Liver (tissue), 9 donors: Measurements from ENCODE around the gene EFCAB12. TPM values are rescaled to one million over a fixed set of nuclear protein-coding genes. Genes with fewer than 3 reads are reported as not detected.

Source experiments
- DNase-seq: peaks from one replicate; pipeline ENCODE4 v3.0.0-alpha.2; 2017; ENCODE audit warnings: low spot score
- H3K27ac ChIP-seq, 2 donors: one replicate each; pipeline ENCODE4 v1.7.0; 2013; ENCODE audit warnings: inconsistent platforms in 2 of 2, low read length in 2 of 2, control low read depth in 1 of 2, low read depth in 1 of 2, mild to moderate bottlenecking in 1 of 2
- H3K27me3 ChIP-seq, 4 donors: one replicate each; pipeline versions ENCODE4 v1.6.1 to v1.7.0; 2013; ENCODE audit warnings: low read length in 3 of 4, inconsistent platforms in 1 of 4, mild to moderate bottlenecking in 1 of 4, moderate library complexity in 1 of 4; ENCODE audit not compliant: control insufficient read depth in 4 of 4, insufficient read depth in 4 of 4
- H3K36me3 ChIP-seq, 4 donors: one replicate each; pipeline versions ENCODE4 v1.6.1 to v1.7.0; 2013; ENCODE audit warnings: low read length in 3 of 4, mild to moderate bottlenecking in 3 of 4, low read depth in 1 of 4, moderate library complexity in 1 of 4; ENCODE audit not compliant: control insufficient read depth in 4 of 4, insufficient read depth in 3 of 4
- H3K4me1 ChIP-seq, 4 donors: one replicate each; pipeline versions ENCODE4 v1.6.1 to v1.7.0; 2013; ENCODE audit warnings: low read length in 3 of 4, mild to moderate bottlenecking in 3 of 4, moderate library complexity in 1 of 4; ENCODE audit not compliant: control insufficient read depth in 4 of 4, insufficient read depth in 4 of 4
- H3K4me3 ChIP-seq, 3 donors: one replicate each; pipeline versions ENCODE4 v1.6.1 to v1.7.0; 2013; ENCODE audit warnings: low read length in 3 of 3, control low read depth in 1 of 3, low read depth in 1 of 3, mild to moderate bottlenecking in 1 of 3
- H3K9ac ChIP-seq, 2 donors: one replicate each; pipeline ENCODE4 v1.7.0; 2013; ENCODE audit warnings: low read length in 2 of 2, mild to moderate bottlenecking in 2 of 2, moderate library complexity in 2 of 2, control low read depth in 1 of 2, low read depth in 1 of 2
- H3K9me3 ChIP-seq, 4 donors: one replicate each; pipeline versions ENCODE4 v1.6.1 to v1.7.0; 2013; ENCODE audit warnings: low read length in 3 of 4; ENCODE audit not compliant: control insufficient read depth in 4 of 4
- ATF3 ChIP-seq: IDR thresholded peaks from 2 replicates; pipeline ENCODE4 v1.6.1; 2016; ENCODE audit warnings: antibody characterized with exemption
- EGR1 ChIP-seq, 2 donors: IDR thresholded peaks; 2 replicates each; pipeline ENCODE4 v1.6.1; 2016 to 2018; ENCODE audit warnings: antibody characterized with exemption in 2 of 2, low read depth in 2 of 2
- FOXA1 ChIP-seq: IDR thresholded peaks from 2 replicates; pipeline ENCODE4 v1.6.1; 2016; ENCODE audit warnings: antibody characterized with exemption
- FOXA2 ChIP-seq: IDR thresholded peaks from 2 replicates; pipeline ENCODE4 v1.6.1; 2016; ENCODE audit warnings: antibody characterized with exemption
- GABPA ChIP-seq, 2 donors: IDR thresholded peaks in 1 of 2; conservative IDR thresholded peaks in 1 of 2; 2 replicates each; pipeline ENCODE4 v1.6.1; 2016; ENCODE audit warnings: antibody characterized with exemption in 2 of 2, mild to moderate bottlenecking in 1 of 2, moderate library complexity in 1 of 2
- HNF4A ChIP-seq, 2 donors: conservative IDR thresholded peaks; 2 replicates each; pipeline ENCODE4 v1.6.1; 2016; ENCODE audit warnings: antibody characterized with exemption in 2 of 2, mild to moderate bottlenecking in 2 of 2
- HNF4G ChIP-seq: IDR thresholded peaks from 2 replicates; pipeline ENCODE4 v1.6.1; 2016; ENCODE audit warnings: antibody characterized with exemption
- JUND ChIP-seq, 2 donors: IDR thresholded peaks; 2 replicates each; pipeline ENCODE4 v1.6.1; 2016; ENCODE audit warnings: antibody characterized with exemption in 2 of 2
- MAX ChIP-seq: IDR thresholded peaks from 2 replicates; pipeline ENCODE4 v1.6.1; 2016; ENCODE audit warnings: antibody characterized with exemption
- NR2F2 ChIP-seq: IDR thresholded peaks from 2 replicates; pipeline ENCODE4 v1.6.1; 2016; ENCODE audit warnings: antibody characterized with exemption
- RAD21 ChIP-seq, 2 donors: IDR thresholded peaks; 2 replicates each; pipeline ENCODE4 v1.6.1; 2016; ENCODE audit warnings: antibody characterized with exemption in 2 of 2, mild to moderate bottlenecking in 2 of 2
- REST ChIP-seq: IDR thresholded peaks from 2 replicates; pipeline ENCODE4 v1.6.1; 2016; ENCODE audit warnings: antibody characterized with exemption, mild to moderate bottlenecking
- RXRA ChIP-seq, 2 donors: IDR thresholded peaks; 2 replicates each; pipeline ENCODE4 v1.6.1; 2017 to 2018; ENCODE audit warnings: antibody characterized with exemption in 2 of 2, mild to moderate bottlenecking in 1 of 2
- SP1 ChIP-seq: IDR thresholded peaks from 2 replicates; pipeline ENCODE4 v1.6.1; 2018; ENCODE audit warnings: antibody characterized with exemption, mild to moderate bottlenecking
- TAF1 ChIP-seq: conservative IDR thresholded peaks from 2 replicates; pipeline ENCODE4 v1.6.1; 2016; ENCODE audit warnings: antibody characterized with exemption, mild to moderate bottlenecking
- YY1 ChIP-seq: IDR thresholded peaks from 2 replicates; pipeline ENCODE4 v1.6.1; 2016; ENCODE audit warnings: antibody characterized with exemption, mild to moderate bottlenecking
- ZBTB33 ChIP-seq: IDR thresholded peaks from 2 replicates; pipeline ENCODE4 v1.6.1; 2016; ENCODE audit warnings: antibody characterized with exemption
- WGBS: extraction: QIAGEN DNeasy Blood & Tissue Kit; methylation state at CpG from one replicate; pipeline ENCODE4 v1.1.7; 2013; 5-methylcytosine and 5-hydroxymethylcytosine counted together
- polyA plus RNA-seq, 2 donors: library from polyadenylated mRNA; stranded (reverse) in 1 of 2; unstranded in 1 of 2; fragments of 200-250 nt in 1 of 2; fragments of >200 nt in 1 of 2; fragmentation: Nextera tagmentation in 1 of 2; extraction: Ambion mirVana in 1 of 2; gene quantifications; one replicate each; pipeline versions ENCODE4 v1.2.1 to v1.2.3, GENCODE V29; 2013 to 2015
- total RNA-seq, 2 donors: library from RNA; depleted of rRNA; stranded (reverse); fragments of >200 nt; gene quantifications; one replicate each; pipeline ENCODE4 v1.2.3, GENCODE V29; 2014
- TF ChIP-seq, protein P1 (sequence below): fragments of 150-350 bp; IDR thresholded peaks from 2 replicates; pipeline ENCODE4 v1.5.1; 2017; ENCODE audit warnings: improper control_type of control experiment, low read depth, low read length; ENCODE audit not compliant: missing input control
- donor health status: healthy.
- donor health status: healthy.
- donor health status: healthy.
- donor health status: healthy.
- donor health status: healthy.

Gene EFCAB12
- total and polyA plus RNA-seq, 4 donors, result 0.37 to 2.4 (median 0.65) TPM

DNA sequence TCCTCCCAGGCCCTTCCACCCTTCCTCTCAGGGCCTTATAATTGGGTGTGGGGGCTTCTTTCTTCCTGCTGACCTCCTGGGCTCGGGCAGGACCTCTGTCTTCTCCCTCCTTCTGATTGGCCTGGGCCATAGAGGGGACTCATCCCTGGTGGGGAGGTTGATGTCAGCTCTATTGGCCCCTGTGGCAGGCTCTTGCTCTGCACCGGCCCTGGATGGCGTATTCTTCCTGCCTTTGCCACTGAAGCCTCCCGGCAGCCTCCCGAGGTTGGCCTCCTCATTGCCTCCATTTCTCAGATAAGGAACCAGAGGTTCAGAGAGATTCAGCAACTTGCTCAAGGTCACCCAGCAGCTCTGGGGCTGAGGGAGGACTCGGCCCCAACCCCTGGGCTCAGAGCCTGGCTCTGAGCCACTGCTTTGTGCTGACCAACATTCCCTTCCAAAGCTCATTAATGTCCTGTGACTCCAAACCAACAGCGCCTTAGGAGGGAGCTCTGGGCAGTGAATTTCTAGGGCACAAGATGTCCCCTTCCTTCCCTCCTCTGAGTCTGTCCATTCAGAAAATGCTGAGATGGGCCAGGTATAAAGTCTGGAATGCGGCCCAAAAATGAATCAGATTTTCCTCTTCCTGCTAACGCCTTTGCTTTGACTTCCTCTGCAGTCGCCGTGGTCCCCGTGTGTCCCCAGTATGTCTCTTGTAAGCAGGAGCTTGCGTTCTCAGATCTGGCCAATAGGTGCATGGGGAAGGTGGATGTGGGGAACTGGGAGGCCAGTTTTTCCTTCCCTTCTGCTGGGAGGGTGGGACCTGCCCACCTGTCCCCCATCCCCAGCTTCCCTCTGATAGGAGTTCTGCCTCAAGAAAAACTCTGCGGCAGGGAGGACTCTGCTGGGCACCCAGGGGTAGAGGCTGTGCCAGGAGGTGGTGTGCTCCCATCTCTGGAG is 75.5 kb downstream of the EFCAB12 start:
- Histone ChIP-seq H3K27me3 (no peaks in the 10 kb centered on the region), H3K4me1 (no peaks in the 10 kb centered on the region), H3K36me3 (no peaks in the 10 kb centered on the region), H3K27ac (no peak overlapping the region), H3K4me3 (no peak overlapping the region), H3K9ac (no peak overlapping the region), H3K9me3 (no peaks in the 10 kb centered on the region)
- 78% methylated on average over 14 of the region's 14 CpGs for WGBS
- no peak for DNase-seq
- TF ChIP-seq HNF4A (conservative IDR thresholded peaks at IDR 0.05), result no peak
- no peak for TF ChIP-seq GABPA (IDR thresholded peaks at IDR 0.05 in 1 of 2, conservative IDR thresholded peaks at IDR 0.05 in 1 of 2)
- no peak for TF ChIP-seq HNF4G
- TF ChIP-seq MAX, result no peak
- TF ChIP-seq JUND (IDR thresholded peaks at IDR 0.05), result no peak
- TF ChIP-seq NR2F2, result no peak
- no peak for TF ChIP-seq SP1
- TF ChIP-seq FOXA1, result no peak
- TF ChIP-seq, protein P1, sequence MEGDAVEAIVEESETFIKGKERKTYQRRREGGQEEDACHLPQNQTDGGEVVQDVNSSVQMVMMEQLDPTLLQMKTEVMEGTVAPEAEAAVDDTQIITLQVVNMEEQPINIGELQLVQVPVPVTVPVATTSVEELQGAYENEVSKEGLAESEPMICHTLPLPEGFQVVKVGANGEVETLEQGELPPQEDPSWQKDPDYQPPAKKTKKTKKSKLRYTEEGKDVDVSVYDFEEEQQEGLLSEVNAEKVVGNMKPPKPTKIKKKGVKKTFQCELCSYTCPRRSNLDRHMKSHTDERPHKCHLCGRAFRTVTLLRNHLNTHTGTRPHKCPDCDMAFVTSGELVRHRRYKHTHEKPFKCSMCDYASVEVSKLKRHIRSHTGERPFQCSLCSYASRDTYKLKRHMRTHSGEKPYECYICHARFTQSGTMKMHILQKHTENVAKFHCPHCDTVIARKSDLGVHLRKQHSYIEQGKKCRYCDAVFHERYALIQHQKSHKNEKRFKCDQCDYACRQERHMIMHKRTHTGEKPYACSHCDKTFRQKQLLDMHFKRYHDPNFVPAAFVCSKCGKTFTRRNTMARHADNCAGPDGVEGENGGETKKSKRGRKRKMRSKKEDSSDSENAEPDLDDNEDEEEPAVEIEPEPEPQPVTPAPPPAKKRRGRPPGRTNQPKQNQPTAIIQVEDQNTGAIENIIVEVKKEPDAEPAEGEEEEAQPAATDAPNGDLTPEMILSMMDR, result no peak
- no peak for TF ChIP-seq RAD21 (IDR thresholded peaks at IDR 0.05)
- TF ChIP-seq FOXA2, result no peak
- TF ChIP-seq TAF1, result no peak
- TF ChIP-seq RXRA (IDR thresholded peaks at IDR 0.05), result no peak
- no peak for TF ChIP-seq REST
- TF ChIP-seq ATF3, result no peak
- no peak for TF ChIP-seq EGR1 (IDR thresholded peaks at IDR 0.05; ENCODE audit: low read depth in 2 of 2)
- TF ChIP-seq ZBTB33, result no peak
- no peak for TF ChIP-seq YY1
